H9 (cell line): ENCODE results near the gene OR52B6. TPM values are rescaled to one million over a fixed set of nuclear protein-coding genes. Genes with fewer than 3 reads are reported as not detected.

Experiments used
- DNase-seq: peaks from one replicate; pipeline ENCODE4 v3.0.0-alpha.2; 2017
- H2AFZ ChIP-seq: one replicate; pipeline ENCODE4 v1.6.1; 2013; ENCODE audit warnings: mild to moderate bottlenecking, low read length, control low read depth, moderate library complexity
- H2AK5ac ChIP-seq: 2 replicates; pipeline ENCODE4 v1.6.1; 2013; ENCODE audit warnings: low read length, control low read depth, mixed read lengths; ENCODE audit not compliant: insufficient read length
- H2BK120ac ChIP-seq: one replicate; pipeline ENCODE4 v1.6.1; 2013; ENCODE audit warnings: low read depth, mild to moderate bottlenecking, low read length, control low read depth, inconsistent platforms; ENCODE audit not compliant: poor library complexity, severe bottlenecking
- H2BK12ac ChIP-seq: 2 replicates; pipeline ENCODE4 v1.6.1; 2013; ENCODE audit warnings: low read length, control low read depth, mixed read lengths, low read depth; ENCODE audit not compliant: insufficient read length
- H2BK15ac ChIP-seq: 2 replicates; pipeline ENCODE4 v1.6.1; 2013; ENCODE audit warnings: low read depth, low read length, control low read depth
- H2BK20ac ChIP-seq: one replicate; pipeline ENCODE4 v1.6.1; 2013; ENCODE audit warnings: low read depth, mild to moderate bottlenecking, low read length, control low read depth, inconsistent platforms; ENCODE audit not compliant: poor library complexity, severe bottlenecking
- H2BK5ac ChIP-seq: 2 replicates; pipeline ENCODE4 v1.6.1; 2013; ENCODE audit warnings: low read length, control low read depth, mixed read lengths; ENCODE audit not compliant: insufficient read length
- H3K14ac ChIP-seq: 2 replicates; pipeline ENCODE4 v1.6.1; 2013; ENCODE audit warnings: low read length, control low read depth; ENCODE audit not compliant: insufficient read depth
- H3K18ac ChIP-seq: 2 replicates; pipeline ENCODE4 v1.6.1; 2013; ENCODE audit warnings: low read depth, mild to moderate bottlenecking, mixed read lengths, low read length, control low read depth; ENCODE audit not compliant: insufficient read length
- H3K23ac ChIP-seq: 2 replicates; pipeline ENCODE4 v1.6.1; 2013; ENCODE audit warnings: low read length, control low read depth, mixed read lengths, low read depth; ENCODE audit not compliant: insufficient read length
- H3K23me2 ChIP-seq: 2 replicates; pipeline ENCODE4 v1.6.1; 2013; ENCODE audit warnings: low read depth, mild to moderate bottlenecking, mixed read lengths, low read length, control low read depth; ENCODE audit not compliant: insufficient read length, poor library complexity, severe bottlenecking
- H3K27ac ChIP-seq: 2 replicates; pipeline ENCODE4 v1.5.1; 2013; ENCODE audit warnings: low read length, control low read depth, mixed read lengths, low read depth; ENCODE audit not compliant: insufficient read length
- H3K27me3 ChIP-seq: 2 replicates; pipeline ENCODE4 v1.6.1; 2013; ENCODE audit warnings: low read length, control low read depth, inconsistent platforms; ENCODE audit not compliant: insufficient read depth
- H3K4ac ChIP-seq: 2 replicates; pipeline ENCODE4 v1.6.1; 2013; ENCODE audit warnings: low read depth, mild to moderate bottlenecking, control low read depth, inconsistent platforms, low read length, moderate library complexity
- H3K4me1 ChIP-seq: 2 replicates; pipeline ENCODE4 v1.6.1; 2013; ENCODE audit warnings: low read length, control low read depth, inconsistent platforms; ENCODE audit not compliant: insufficient read depth
- H3K4me2 ChIP-seq: 2 replicates; pipeline ENCODE4 v1.6.1; 2013; ENCODE audit warnings: low read length, control low read depth, mixed read lengths; ENCODE audit not compliant: insufficient read length, insufficient read depth
- H3K56ac ChIP-seq: 2 replicates; pipeline ENCODE4 v1.6.1; 2013; ENCODE audit warnings: low read depth, mild to moderate bottlenecking, mixed read lengths, low read length, control low read depth; ENCODE audit not compliant: insufficient read length
- H3K79me1 ChIP-seq: 2 replicates; pipeline ENCODE4 v1.6.1; 2013; ENCODE audit warnings: low read depth, mild to moderate bottlenecking, moderate library complexity, low read length, control low read depth, inconsistent platforms; ENCODE audit not compliant: insufficient read depth, poor library complexity, severe bottlenecking
- H3K79me2 ChIP-seq: 2 replicates; pipeline ENCODE4 v1.6.1; 2013; ENCODE audit warnings: low read length, control low read depth, inconsistent platforms; ENCODE audit not compliant: insufficient read depth
- H3K9ac ChIP-seq: 2 replicates; pipeline ENCODE4 v1.6.1; 2013; ENCODE audit warnings: low read length, control low read depth, mixed read lengths; ENCODE audit not compliant: insufficient read length; ENCODE audit errors: extremely low read depth
- H3K9me3 ChIP-seq: one replicate; pipeline ENCODE4 v1.6.1; 2013; ENCODE audit warnings: low read depth, low read length, inconsistent platforms; ENCODE audit not compliant: control insufficient read depth
- H3T11ph ChIP-seq: one replicate; pipeline ENCODE4 v1.6.1; 2013; ENCODE audit warnings: mild to moderate bottlenecking, low read length, control low read depth, inconsistent platforms
- H4K20me1 ChIP-seq: one replicate; pipeline ENCODE4 v1.6.1; 2013; ENCODE audit not compliant: control insufficient read depth, insufficient read length, insufficient read depth
- H4K5ac ChIP-seq: 2 replicates; pipeline ENCODE4 v1.6.1; 2013; ENCODE audit warnings: low read depth, mild to moderate bottlenecking, mixed read lengths, low read length, control low read depth; ENCODE audit not compliant: insufficient read length
- H4K8ac ChIP-seq: replicated peaks from 2 replicates; pipeline ENCODE4 v1.6.1; 2013; ENCODE audit warnings: low read length, control low read depth, mixed read lengths, low read depth; ENCODE audit not compliant: insufficient read length
- H4K91ac ChIP-seq: 2 replicates; pipeline ENCODE4 v1.6.1; 2013; ENCODE audit warnings: low read depth, mild to moderate bottlenecking, moderate library complexity, mixed read lengths, low read length, control low read depth; ENCODE audit not compliant: insufficient read length
- H3K27ac Mint-ChIP-seq, 3 experiments: 2 replicates in 2 of 3; 3 replicates in 1 of 3; pipeline ENCODE4 v1.8.0; 2020 to 2021; ENCODE audit warnings: mixed read lengths in 3 of 3, mild to moderate bottlenecking in 1 of 3, moderate library complexity in 1 of 3
- H3K27me3 Mint-ChIP-seq: 2 replicates; pipeline ENCODE4 v1.8.0; 2021; ENCODE audit warnings: low read depth, mild to moderate bottlenecking, moderate library complexity, mixed read lengths
- H3K36me3 Mint-ChIP-seq, 3 experiments: 2 replicates in 2 of 3; 3 replicates in 1 of 3; pipeline ENCODE4 v1.8.0; 2020 to 2021; ENCODE audit warnings: low read depth in 3 of 3, mixed read lengths in 3 of 3; ENCODE audit not compliant: insufficient read depth in 1 of 3
- H3K4me1 Mint-ChIP-seq, 2 experiments: 2 replicates each; pipeline ENCODE4 v1.8.0; 2020; ENCODE audit warnings: mixed read lengths in 2 of 2
- H3K4me3 Mint-ChIP-seq, 2 experiments: 2 replicates in 1 of 2; 3 replicates in 1 of 2; pipeline ENCODE4 v1.8.0; 2020 to 2021; ENCODE audit warnings: mild to moderate bottlenecking in 2 of 2, mixed read lengths in 2 of 2, moderate library complexity in 1 of 2
- H3K9me3 Mint-ChIP-seq, 2 experiments: 2 replicates in 1 of 2; 3 replicates in 1 of 2; pipeline ENCODE4 v1.8.0; 2020; ENCODE audit warnings: mild to moderate bottlenecking in 2 of 2, mixed read lengths in 2 of 2, moderate library complexity in 1 of 2
- CTCF ChIP-seq: fragments of 200-600 bp; sonication (generic); conservative IDR thresholded peaks from 3 replicates; pipeline ENCODE4 v1.8.0; 2021; ENCODE audit warnings: antibody characterized with exemption, mild to moderate bottlenecking
- WGBS: extraction: QIAGEN DNeasy Blood & Tissue Kit; methylation state at CpG from one replicate; pipeline ENCODE4 v1.1.7; 2013; ENCODE audit warnings: missing lambda C conversion rate, low lambda C conversion rate, mixed read lengths; ENCODE audit not compliant: insufficient read length; ENCODE audit errors: extremely low coverage; 5-methylcytosine and 5-hydroxymethylcytosine counted together
- total RNA-seq: library from RNA; stranded (reverse); gene quantifications from 2 replicates; pipeline ENCODE4 v1.2.1, GENCODE V29; 2021

The OR52B6 gene
- total RNA-seq, 1 experiment from 2014 or later, result not detected

GRCh38 chr11:5604896-5605295 lies 24.2 kb downstream of the OR52B6 start:
- no peaks in the 10 kb centered on the region for H3K79me1 ChIP-seq
- no peak overlapping the region for H3K4ac ChIP-seq
- H3K56ac ChIP-seq, result no peak overlapping the region
- H2BK5ac ChIP-seq, result no peak overlapping the region
- H3K23ac ChIP-seq, result no peak overlapping the region
- H4K91ac ChIP-seq, result no peak overlapping the region
- peaks cover 3 to 13% of the 10 kb centered on the region in 2 experiments; a peak in 3 of 4 replicates for H3K4me1 Mint-ChIP-seq
- H2AFZ ChIP-seq, result no peak overlapping the region
- no peak overlapping the region for H2AK5ac ChIP-seq
- H2BK20ac ChIP-seq, result no peak overlapping the region
- H4K20me1 ChIP-seq, result no peaks in the 10 kb centered on the region
- H3T11ph ChIP-seq, result no peak overlapping the region
- no peak for TF ChIP-seq CTCF
- no peak overlapping the region for H2BK12ac ChIP-seq
- H2BK120ac ChIP-seq, result no peak overlapping the region
- no peak overlapping the region for H4K8ac ChIP-seq
- no peaks in the 10 kb centered on the region for H3K27me3 ChIP-seq
- H3K4me3 Mint-ChIP-seq, result no peak overlapping the region
- no peak overlapping the region for H3K27ac ChIP-seq
- no peaks in the 10 kb centered on the region for H3K4me1 ChIP-seq
- no peaks in the 10 kb centered on the region for H3K9me3 ChIP-seq
- no peak overlapping the region for H3K14ac ChIP-seq
- no peak for DNase-seq
- H3K36me3 Mint-ChIP-seq, result peaks cover 34 to 57% (median 57%) of the 10 kb centered on the region in 3 experiments
- H3K9me3 Mint-ChIP-seq, result no peaks in the 10 kb centered on the region
- no peak overlapping the region for H3K4me2 ChIP-seq
- no peak overlapping the region for H2BK15ac ChIP-seq
- H3K23me2 ChIP-seq, result no peaks in the 10 kb centered on the region
- H4K5ac ChIP-seq, result no peak overlapping the region
- no CpG with 5 or more reads among the region's 4 CpGs for WGBS
- H3K18ac ChIP-seq, result no peak overlapping the region
- H3K27me3 Mint-ChIP-seq, result no peaks in the 10 kb centered on the region
- H3K79me2 ChIP-seq, result peaks cover 6% of the 10 kb centered on the region; the same call in 1 of the 2 replicates
- H3K27ac Mint-ChIP-seq, result peak overlapping the region in 1 of 3 experiments; percentile 85; a peak in 2 of 7 replicates
- H3K9ac ChIP-seq, result no peak overlapping the region
